Neuronal stem cell (in vitro differentiated cells): ENCODE measurements around the gene SPAAR.

Experiments used
- DNase-seq: peaks from one replicate; pipeline ENCODE4 v3.0.0-alpha.2; 2013; ENCODE audit warnings: low spot score
- H2AFZ ChIP-seq: one replicate; pipeline ENCODE4 v1.6.1; 2013; ENCODE audit warnings: mild to moderate bottlenecking, low read length, inconsistent platforms
- H2AK5ac ChIP-seq: 2 replicates; pipeline ENCODE4 v1.6.1; 2013; ENCODE audit warnings: low read depth, mild to moderate bottlenecking, inconsistent platforms, low read length, moderate library complexity, mixed read lengths
- H2BK120ac ChIP-seq: 2 replicates; pipeline ENCODE4 v1.6.1; 2013; ENCODE audit warnings: low read depth, mild to moderate bottlenecking, inconsistent platforms, low read length, moderate library complexity, mixed read lengths
- H2BK12ac ChIP-seq: one replicate; pipeline ENCODE4 v1.6.1; 2013; ENCODE audit warnings: low read length, inconsistent platforms
- H2BK15ac ChIP-seq: 2 replicates; pipeline ENCODE4 v1.6.1; 2013; ENCODE audit warnings: mild to moderate bottlenecking, low read length, inconsistent platforms, mixed read lengths
- H2BK5ac ChIP-seq: one replicate; pipeline ENCODE4 v1.6.1; 2013; ENCODE audit warnings: inconsistent platforms, mild to moderate bottlenecking, low read length, moderate library complexity
- H3K14ac ChIP-seq: one replicate; pipeline ENCODE4 v1.6.1; 2013; ENCODE audit warnings: low read length, inconsistent platforms
- H3K18ac ChIP-seq: 2 replicates; pipeline ENCODE4 v1.6.1; 2013; ENCODE audit warnings: low read length, inconsistent platforms
- H3K23ac ChIP-seq: 2 replicates; pipeline ENCODE4 v1.6.1; 2013; ENCODE audit warnings: low read depth, mild to moderate bottlenecking, mixed read lengths, low read length, inconsistent platforms; ENCODE audit not compliant: poor library complexity
- H3K27ac ChIP-seq: replicated peaks from 3 replicates; pipeline ENCODE4 v1.5.1; 2013; ENCODE audit warnings: low read length, inconsistent platforms
- H3K27me3 ChIP-seq, 3 experiments: 2 replicates each; pipeline ENCODE4 v1.6.1; 2013; ENCODE audit warnings: low read length in 3 of 3, mild to moderate bottlenecking in 2 of 3, inconsistent platforms in 1 of 3, low read depth in 1 of 3, mixed read lengths in 1 of 3, moderate library complexity in 1 of 3; ENCODE audit not compliant: control insufficient read depth in 3 of 3, insufficient read depth in 3 of 3
- H3K36me3 ChIP-seq, 2 donors: replicated peaks in 1 of 2; 2 replicates each; pipeline ENCODE4 v1.6.1; 2013; ENCODE audit warnings: low read length in 2 of 2; ENCODE audit not compliant: control insufficient read depth in 2 of 2, insufficient read depth in 2 of 2
- H3K4ac ChIP-seq: 2 replicates; pipeline ENCODE4 v1.6.1; 2013; ENCODE audit warnings: inconsistent platforms, mild to moderate bottlenecking, low read length, moderate library complexity
- H3K4me1 ChIP-seq, 2 donors: 1 replicate in 1 of 2; 2 replicates in 1 of 2; pipeline ENCODE4 v1.6.1; 2013; ENCODE audit warnings: low read length in 2 of 2, low read depth in 1 of 2; ENCODE audit not compliant: control insufficient read depth in 2 of 2, insufficient read depth in 1 of 2
- H3K4me2 ChIP-seq: one replicate; pipeline ENCODE4 v1.6.1; 2013; ENCODE audit warnings: mild to moderate bottlenecking, low read length, inconsistent platforms; ENCODE audit not compliant: insufficient read depth, poor library complexity, severe bottlenecking
- H3K4me3 ChIP-seq, 2 donors: 2 replicates each; pipeline ENCODE4 v1.5.1; 2013; ENCODE audit warnings: low read length in 2 of 2, mild to moderate bottlenecking in 2 of 2, inconsistent platforms in 1 of 2, moderate library complexity in 1 of 2
- H3K79me1 ChIP-seq: one replicate; pipeline ENCODE4 v1.6.1; 2013; ENCODE audit warnings: low read depth, mild to moderate bottlenecking, inconsistent platforms, low read length, moderate library complexity
- H3K9ac ChIP-seq: one replicate; pipeline ENCODE4 v1.6.1; 2013; ENCODE audit warnings: mild to moderate bottlenecking, low read depth, low read length, inconsistent platforms; ENCODE audit not compliant: poor library complexity
- H3K9me3 ChIP-seq, 2 donors: replicated peaks in 1 of 2; 2 replicates each; pipeline versions ENCODE3 to v1.6.1; 2013; ENCODE audit warnings: low read length in 2 of 2, mild to moderate bottlenecking in 2 of 2, inconsistent platforms in 1 of 2, low read depth in 1 of 2, mixed read lengths in 1 of 2, moderate library complexity in 1 of 2; ENCODE audit not compliant: control insufficient read depth in 2 of 2, insufficient read depth in 1 of 2
- H4K8ac ChIP-seq: one replicate; pipeline ENCODE4 v1.6.1; 2013; ENCODE audit warnings: low read depth, mild to moderate bottlenecking, inconsistent platforms, low read length, moderate library complexity
- H4K91ac ChIP-seq: one replicate; pipeline ENCODE4 v1.6.1; 2013; ENCODE audit warnings: low read length, low read depth, mild to moderate bottlenecking, inconsistent platforms; ENCODE audit not compliant: poor library complexity
- WGBS, 2 donors: extraction: QIAGEN DNeasy Blood & Tissue Kit; methylation state at CpG; one replicate each; pipeline ENCODE4 v1.1.7; 2013; ENCODE audit warnings: missing lambda C conversion rate in 2 of 2, mixed read lengths in 1 of 2; ENCODE audit not compliant: insufficient read length in 2 of 2, insufficient replicate concordance in 1 of 2; ENCODE audit errors: extremely low coverage in 2 of 2; 5-methylcytosine and 5-hydroxymethylcytosine counted together

The SPAAR gene

GRCh38 chr9:35905912-35906679 lies 3.2 kb upstream of the SPAAR start, which contains the start of gene HRCT1:
HRCT1 (plus strand) TSS chr9:35906202; CDS start chr9:35906288, 86 bp downstream.
- peak within 1 kb of the TSS; percentile 88 for H2BK15ac ChIP-seq
- peak within 1 kb of the TSS; percentile 61 for H3K9ac ChIP-seq
- H3K14ac ChIP-seq = peak within 1 kb of the TSS; percentile 48
- H3K4ac ChIP-seq = peak within 1 kb of the TSS; percentile 39
- peak within 1 kb of the TSS; percentile 23 for H3K23ac ChIP-seq
- no peak within 1 kb of the TSS for H3K4me3 ChIP-seq
- H2BK5ac ChIP-seq = peak within 1 kb of the TSS; percentile 76
- peak within 1 kb of the TSS; percentile 64 for H4K91ac ChIP-seq
- DNase-seq = no peak
- no peak within 1 kb of the TSS for H3K4me2 ChIP-seq
- peaks cover 0 to 2% (median 0%) of the 10 kb centered on the region in 3 experiments for H3K27me3 ChIP-seq
- H2BK12ac ChIP-seq = peak within 1 kb of the TSS; percentile 77
- WGBS, 2 donors = no CpG with 5 or more reads among the region's 30 CpGs
- no peaks in the 10 kb centered on the region for H3K36me3 ChIP-seq
- H2AK5ac ChIP-seq = peak within 1 kb of the TSS; percentile 99
- peak within 1 kb of the TSS; percentile 68 for H4K8ac ChIP-seq
- no peaks in the 10 kb centered on the region for H3K9me3 ChIP-seq
- peak within 1 kb of the TSS; percentile 87 for H2AFZ ChIP-seq
- peaks cover 23 to 50% of the 10 kb centered on the region in 2 donors for H3K4me1 ChIP-seq
- H3K18ac ChIP-seq = peak within 1 kb of the TSS; percentile 91
- H3K27ac ChIP-seq = peak within 1 kb of the TSS; percentile 88
- no peaks in the 10 kb centered on the region for H3K79me1 ChIP-seq
- H2BK120ac ChIP-seq = peak within 1 kb of the TSS; percentile 95

GRCh38 chr9:35906923-35907699 lies 2.2 kb upstream of the SPAAR start:
- H3K27ac ChIP-seq = peak overlapping the region; percentile 88
- no CpG with 5 or more reads among the region's 14 CpGs for WGBS, 2 donors
- no peak for DNase-seq

GRCh38 chr9:35907711-35908503 lies 1.4 kb upstream of the SPAAR start:
- H3K9ac ChIP-seq = no peak overlapping the region
- H3K4me3 ChIP-seq = no peak overlapping the region
- no CpG with 5 or more reads among the region's 13 CpGs for WGBS, 2 donors
- H2AK5ac ChIP-seq = peak overlapping the region; percentile 20
- H3K18ac ChIP-seq = peak overlapping the region; percentile 86
- peak overlapping the region; percentile 74 for H2BK120ac ChIP-seq
- peaks cover 23 to 50% of the 10 kb centered on the region in 2 donors for H3K4me1 ChIP-seq
- peak overlapping the region; percentile 22 for H2BK15ac ChIP-seq
- peak overlapping the region; percentile 76 for H2BK5ac ChIP-seq
- peak overlapping the region; percentile 88 for H3K27ac ChIP-seq
- H3K9me3 ChIP-seq = no peaks in the 10 kb centered on the region
- peaks cover 0 to 2% (median 0%) of the 10 kb centered on the region in 3 experiments for H3K27me3 ChIP-seq
- H3K79me1 ChIP-seq = no peaks in the 10 kb centered on the region
- peak overlapping the region; percentile 41 for H4K91ac ChIP-seq
- H3K14ac ChIP-seq = no peak overlapping the region
- no peaks in the 10 kb centered on the region for H3K36me3 ChIP-seq
- peak overlapping the region; percentile 87 for H2AFZ ChIP-seq
- peak overlapping the region; percentile 28 for H3K4me2 ChIP-seq
- H4K8ac ChIP-seq = no peak overlapping the region
- no peak overlapping the region for H3K23ac ChIP-seq
- DNase-seq = peak; percentile 50
- H3K4ac ChIP-seq = no peak overlapping the region
- H2BK12ac ChIP-seq = no peak overlapping the region

More at GRCh38 chr9:35906923-35907699, 2.2 kb upstream of the SPAAR start:
- Histone ChIP-seq H3K9ac (no peak overlapping the region), H2AFZ (peak overlapping the region; percentile 87), H2BK5ac (peak overlapping the region; percentile 76), H2BK15ac (peak overlapping the region; percentile 88), H3K14ac (peak overlapping the region; percentile 48), H3K4ac (no peak overlapping the region), H2BK120ac (peak overlapping the region; percentile 74), H3K4me2 (peak overlapping the region; percentile 28), H4K8ac (peak overlapping the region; percentile 68), H3K9me3 (no peaks in the 10 kb centered on the region), H3K18ac (peak overlapping the region; percentile 86), H3K4me3 (no peak overlapping the region), H3K79me1 (no peaks in the 10 kb centered on the region), H3K27me3 (peaks cover 0 to 2% (median 0%) of the 10 kb centered on the region in 3 experiments), H3K36me3 (no peaks in the 10 kb centered on the region), H2BK12ac (peak overlapping the region; percentile 33), H3K4me1 (peaks cover 23 to 50% of the 10 kb centered on the region in 2 donors), H2AK5ac (peak overlapping the region; percentile 40), H3K23ac (no peak overlapping the region), H4K91ac (peak overlapping the region; percentile 41)
